Measurements from ENCODE around the gene MYO1B.

DNA sequence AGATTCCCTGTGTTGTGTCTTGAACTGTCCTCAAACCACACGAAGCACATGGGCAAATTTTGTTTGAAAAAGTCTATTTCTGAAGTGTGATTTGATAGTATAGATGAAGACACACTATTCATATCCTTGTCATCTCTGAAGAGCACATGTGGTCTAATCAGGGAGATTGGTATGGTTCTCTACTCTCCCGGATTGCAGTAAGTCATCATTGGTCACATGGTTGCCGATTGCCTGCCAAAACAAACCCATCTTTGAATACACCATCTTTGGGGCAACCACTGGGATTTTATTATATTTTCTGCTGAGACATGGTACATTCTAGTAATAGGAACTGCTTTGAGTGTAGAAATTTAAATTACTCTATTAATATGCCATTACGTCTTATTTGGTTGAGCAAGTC is 186.9 kb downstream of the MYO1B start:
- TF ChIP-seq TAF1 (IDR thresholded peaks at IDR 0.05; ENCODE audit: low read depth, low read length), result no peak
- TF ChIP-seq SPI1 (IDR thresholded peaks at IDR 0.05; ENCODE audit: low read depth, low read length), result no peak
- no peak for TF ChIP-seq POLR2AphosphoS5 (IDR thresholded peaks at IDR 0.05; ENCODE audit: low read depth, low read length)
- no peak for TF ChIP-seq POLR2A (IDR thresholded peaks at IDR 0.05; ENCODE audit: low read depth, low read length)
- TF ChIP-seq POU2F2 (IDR thresholded peaks at IDR 0.05; ENCODE audit: low read depth, low read length), result no peak
